ENCODE results near the gene TMEM151B.
"Not testable (repeated sequence)": the region's sequence is repeated elsewhere in the genome, so short reads cannot be mapped to it uniquely, and the experiment has no call there.

The TMEM151B gene

GRCh38 chr6:44309631-44310030 is 39.4 kb downstream of the TMEM151B start:
- H3K4me3 ChIP-seq (replicated peaks; ENCODE audit: low read depth, low read length) = no peak overlapping the region
- TF ChIP-seq, protein P1, sequence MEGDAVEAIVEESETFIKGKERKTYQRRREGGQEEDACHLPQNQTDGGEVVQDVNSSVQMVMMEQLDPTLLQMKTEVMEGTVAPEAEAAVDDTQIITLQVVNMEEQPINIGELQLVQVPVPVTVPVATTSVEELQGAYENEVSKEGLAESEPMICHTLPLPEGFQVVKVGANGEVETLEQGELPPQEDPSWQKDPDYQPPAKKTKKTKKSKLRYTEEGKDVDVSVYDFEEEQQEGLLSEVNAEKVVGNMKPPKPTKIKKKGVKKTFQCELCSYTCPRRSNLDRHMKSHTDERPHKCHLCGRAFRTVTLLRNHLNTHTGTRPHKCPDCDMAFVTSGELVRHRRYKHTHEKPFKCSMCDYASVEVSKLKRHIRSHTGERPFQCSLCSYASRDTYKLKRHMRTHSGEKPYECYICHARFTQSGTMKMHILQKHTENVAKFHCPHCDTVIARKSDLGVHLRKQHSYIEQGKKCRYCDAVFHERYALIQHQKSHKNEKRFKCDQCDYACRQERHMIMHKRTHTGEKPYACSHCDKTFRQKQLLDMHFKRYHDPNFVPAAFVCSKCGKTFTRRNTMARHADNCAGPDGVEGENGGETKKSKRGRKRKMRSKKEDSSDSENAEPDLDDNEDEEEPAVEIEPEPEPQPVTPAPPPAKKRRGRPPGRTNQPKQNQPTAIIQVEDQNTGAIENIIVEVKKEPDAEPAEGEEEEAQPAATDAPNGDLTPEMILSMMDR (IDR thresholded peaks at IDR 0.05; ENCODE audit: low read length, missing control alignments) = no peak
- no peak for DNase-seq (ENCODE audit: low read depth)

- H3K4me3 ChIP-seq (replicated peaks; ENCODE audit: low read depth, low read length) = no peak overlapping the region
- no peak for DNase-seq (ENCODE audit: low read depth)
- TF ChIP-seq, protein P1 (IDR thresholded peaks at IDR 0.05; ENCODE audit: low read length, missing control alignments) = no peak
These were observed 40.0 kb downstream of the TMEM151B start for GRCh38 chr6:44310241-44310640.

DNA sequence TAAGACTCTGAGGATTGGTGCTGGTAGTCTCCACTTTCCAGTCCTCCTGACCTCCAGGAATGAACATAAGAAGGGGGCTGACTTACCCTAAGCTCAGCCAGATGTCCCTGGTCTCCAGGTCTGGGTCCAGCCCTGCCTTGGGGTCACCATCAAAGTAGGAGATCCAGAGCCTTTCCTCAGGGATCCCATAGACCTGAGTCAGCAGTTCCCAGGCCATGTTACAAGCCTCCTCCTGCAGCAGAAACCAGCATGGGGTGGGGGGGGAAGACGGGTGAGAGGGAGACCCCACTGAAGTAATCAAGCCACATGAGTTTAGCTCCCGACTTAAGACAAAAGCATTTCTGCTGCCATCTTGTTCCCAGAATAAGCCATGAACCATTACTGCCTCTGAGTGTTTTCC is 41.1 kb downstream of the TMEM151B start:
- TF ChIP-seq, protein P1 (IDR thresholded peaks at IDR 0.05; ENCODE audit: low read length, missing control alignments) = no peak
- no peak for DNase-seq (ENCODE audit: low read depth)
- no peak overlapping the region for H3K4me3 ChIP-seq (replicated peaks; ENCODE audit: low read depth, low read length)

DNA sequence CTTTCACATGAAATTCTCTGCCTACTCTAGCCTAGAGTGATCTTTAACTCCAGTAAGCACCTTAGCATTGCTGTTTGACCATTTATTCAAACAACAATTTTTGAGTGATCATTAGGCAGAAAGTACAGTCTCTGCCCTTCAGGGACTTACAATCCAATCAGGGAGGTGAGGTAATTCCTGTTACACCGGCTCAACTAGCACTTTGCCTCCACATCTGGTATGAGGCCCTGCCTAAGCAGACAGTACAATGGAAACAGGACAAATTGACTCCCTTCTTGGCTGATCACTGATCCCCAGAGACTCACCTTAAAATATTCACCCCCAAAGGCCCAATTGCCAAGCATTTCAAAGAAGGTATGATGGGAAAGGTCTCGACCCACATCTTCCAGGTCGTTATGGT is 41.5 kb downstream of the TMEM151B start:
- no peak overlapping the region for H3K4me3 ChIP-seq (replicated peaks; ENCODE audit: low read depth, low read length)
- no peak for DNase-seq (ENCODE audit: low read depth)
- TF ChIP-seq, protein P1 (IDR thresholded peaks at IDR 0.05; ENCODE audit: low read length, missing control alignments) = no peak

DNA sequence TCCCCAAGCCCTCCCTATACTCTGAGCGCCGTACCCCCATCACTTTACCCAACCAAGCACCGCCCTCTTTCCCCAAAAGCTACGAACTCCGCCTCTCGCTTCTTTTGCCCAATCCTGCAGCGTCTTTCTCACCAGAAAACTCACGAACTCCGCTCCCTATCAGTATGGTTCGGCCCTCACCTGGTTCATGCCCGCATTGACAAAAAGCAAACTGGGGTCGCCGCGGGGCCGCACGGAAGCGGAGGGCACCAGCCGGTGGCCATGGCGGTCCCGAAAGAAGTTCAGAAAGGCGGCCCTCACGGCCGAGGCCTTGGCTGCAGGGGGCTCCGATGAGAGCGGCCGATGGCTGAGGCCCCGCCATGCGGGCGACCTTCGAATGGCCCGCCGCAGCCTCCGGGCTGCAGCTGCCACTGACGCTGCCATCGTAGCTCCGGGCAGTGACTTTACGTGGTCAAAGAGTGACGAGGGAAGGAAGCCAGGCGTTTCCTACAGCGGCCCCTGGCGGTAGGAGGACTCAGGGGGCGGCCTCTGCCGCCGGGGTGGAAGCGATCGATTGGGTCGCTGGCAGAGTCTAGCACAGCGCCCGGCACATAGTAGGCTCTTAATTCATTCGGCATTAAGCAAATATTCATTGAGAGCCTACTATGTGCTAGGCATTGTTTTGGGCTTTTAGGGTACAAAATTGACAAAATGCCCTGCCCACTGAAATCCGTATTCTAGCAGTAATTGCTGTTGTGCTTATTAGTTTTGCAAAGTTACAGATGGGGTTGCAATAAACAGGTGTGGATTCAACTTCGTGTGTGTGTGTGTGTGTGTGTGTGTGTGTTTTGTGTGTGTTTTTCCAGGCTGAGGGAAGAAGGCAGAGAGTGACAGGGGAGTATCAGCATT is 42.9 kb downstream of the TMEM151B start, which contains the start of gene AARS2:
AARS2 (minus strand) TSS at position 447 of the 888 bp plus-strand sequence; CDS start at position 423, 24 bp downstream.
- peak within 1 kb of the TSS; percentile 97 for H3K4me3 ChIP-seq (replicated peaks; ENCODE audit: low read depth, low read length)
- peak; percentile 89 for DNase-seq (ENCODE audit: low read depth)
- TF ChIP-seq, protein P1 (IDR thresholded peaks at IDR 0.05; ENCODE audit: low read length, missing control alignments) = peak; percentile 99

- H3K4me3 ChIP-seq (replicated peaks; ENCODE audit: low read depth, low read length); DNase-seq (ENCODE audit: low read depth): not testable (repeated sequence)
These were observed 44.4 kb downstream of the TMEM151B start for GRCh38 chr6:44314657-44315056.

DNA sequence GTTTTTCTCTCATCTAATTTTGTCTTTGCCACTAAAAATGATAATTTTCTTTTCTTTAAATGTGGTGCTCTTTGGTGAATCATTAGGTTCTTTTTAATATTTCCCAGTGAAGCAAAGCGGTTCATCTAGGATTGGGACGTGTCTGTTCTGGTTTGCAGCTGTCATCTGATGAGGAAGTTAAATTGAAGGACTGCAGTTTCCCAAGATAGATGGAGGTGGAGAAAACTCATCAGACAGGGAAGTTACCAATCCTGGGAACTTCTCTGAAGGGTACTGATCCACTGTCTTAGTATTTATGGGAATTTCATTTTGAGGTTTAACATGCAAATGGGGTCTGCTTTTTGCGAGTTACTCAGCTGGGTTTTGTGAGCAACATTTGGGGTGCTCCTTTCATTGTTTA is 45.3 kb downstream of the TMEM151B start:
- DNase-seq (ENCODE audit: low read depth) = no peak
- H3K4me3 ChIP-seq (replicated peaks; ENCODE audit: low read depth, low read length) = no peak overlapping the region
- TF ChIP-seq, protein P1 (IDR thresholded peaks at IDR 0.05; ENCODE audit: low read length, missing control alignments) = no peak
